ENCODE measurements around the gene PANK4.

The PANK4 gene

GRCh38 chr1:2544875-2545640 is 18.7 kb upstream of the PANK4 start:
- ChIA-PET POLR2A (interaction anchor here (0.7 to 0.9 kb wide), 3 partner anchors 15 to 34 kb away, joined by 3 to 4 read pairs (median 3); partner anchors contain the start of genes HES5 and PANK4), CTCF (interaction anchor here (2.6 to 4.2 kb wide), 4 partner anchors 11 to 40 kb away, joined by 8 to 52 read pairs (median 14); partner anchors contain the start of genes HES5, PANK4, PRXL2B and TNFRSF14)
- Histone ChIP-seq H3K9me3 (ENCODE audit: control extremely low read depth in 1 of 5, control insufficient read depth in 4 of 5, insufficient read depth in 2 of 5, low read depth in 1 of 5, low read length in 4 of 5) (no peaks in the 10 kb centered on the region), H3K27ac (ENCODE audit: insufficient read depth in 1 of 2, low read depth in 1 of 2, low read length in 2 of 2, poor library complexity in 1 of 2, severe bottlenecking in 2 of 2) (peak overlapping the region in 1 of 2 experiments; percentile 34), H3K4me1 (ENCODE audit: control extremely low read depth in 1 of 4, control insufficient read depth in 4 of 4, insufficient read depth in 4 of 4, low read length in 3 of 4) (peaks cover 0 to 68% (median 64%) of the 10 kb centered on the region in 4 experiments), H3K36me3 (ENCODE audit: control insufficient read depth in 4 of 4, insufficient read depth in 4 of 4, low read length in 3 of 4) (no peaks in the 10 kb centered on the region), H3K4me3 (ENCODE audit: control insufficient read depth in 1 of 7, extremely low read depth in 1 of 7, insufficient read depth in 4 of 7, low read depth in 2 of 7, low read length in 6 of 7) (no peak overlapping the region), H3K27me3 (replicated peaks in 2 of 5; ENCODE audit: control insufficient read depth in 4 of 5, insufficient read depth in 5 of 5, low read length in 4 of 5) (peaks cover 0 to 13% (median 2%) of the 10 kb centered on the region in 5 experiments)
- no peak for DNase-seq
- 95% methylated on average over 15 of the region's 19 CpGs for WGBS (ENCODE audit: insufficient coverage)

GRCh38 chr1:2544093-2544874 is 17.9 kb upstream of the PANK4 start:
- Histone ChIP-seq H3K4me1 (ENCODE audit: control extremely low read depth in 1 of 4, control insufficient read depth in 4 of 4, insufficient read depth in 4 of 4, low read length in 3 of 4) (peaks cover 0 to 64% (median 60%) of the 10 kb centered on the region in 4 experiments), H3K9me3 (ENCODE audit: control extremely low read depth in 1 of 5, control insufficient read depth in 4 of 5, insufficient read depth in 2 of 5, low read depth in 1 of 5, low read length in 4 of 5) (no peaks in the 10 kb centered on the region), H3K27me3 (replicated peaks in 2 of 5; ENCODE audit: control insufficient read depth in 4 of 5, insufficient read depth in 5 of 5, low read length in 4 of 5) (peaks cover 0 to 19% (median 2%) of the 10 kb centered on the region in 5 experiments), H3K27ac (ENCODE audit: insufficient read depth in 1 of 2, low read depth in 1 of 2, low read length in 2 of 2, poor library complexity in 1 of 2, severe bottlenecking in 2 of 2) (peak overlapping the region in 1 of 2 experiments; percentile 34), H3K4me3 (ENCODE audit: control insufficient read depth in 1 of 7, extremely low read depth in 1 of 7, insufficient read depth in 4 of 7, low read depth in 2 of 7, low read length in 6 of 7) (no peak overlapping the region), H3K36me3 (ENCODE audit: control insufficient read depth in 4 of 4, insufficient read depth in 4 of 4, low read length in 3 of 4) (no peaks in the 10 kb centered on the region)
- POLR2A ChIA-PET: interaction anchor here (0.7 kb wide), 1 partner anchor 18 kb away, joined by 3 read pairs; the partner anchor contains the start of gene PANK4
- WGBS (ENCODE audit: insufficient coverage): 79% methylated on average over 19 of the region's 26 CpGs
- CTCF ChIA-PET: interaction anchor here (2.6 to 4.2 kb wide), 3 partner anchors 11 to 18 kb away, joined by 8 to 52 read pairs (median 9); partner anchors contain the start of genes HES5, PANK4 and TNFRSF14
- DNase-seq: peak in 1 of 3 donors; percentile 25

GRCh38 chr1:2543543-2544092 is 17.2 kb upstream of the PANK4 start:
- Histone ChIP-seq H3K27ac (ENCODE audit: insufficient read depth in 1 of 2, low read depth in 1 of 2, low read length in 2 of 2, poor library complexity in 1 of 2, severe bottlenecking in 2 of 2) (no peak overlapping the region), H3K9me3 (ENCODE audit: control extremely low read depth in 1 of 5, control insufficient read depth in 4 of 5, insufficient read depth in 2 of 5, low read depth in 1 of 5, low read length in 4 of 5) (no peaks in the 10 kb centered on the region), H3K4me1 (ENCODE audit: control extremely low read depth in 1 of 4, control insufficient read depth in 4 of 4, insufficient read depth in 4 of 4, low read length in 3 of 4) (peaks cover 0 to 58% (median 53%) of the 10 kb centered on the region in 4 experiments), H3K4me3 (ENCODE audit: control insufficient read depth in 1 of 7, extremely low read depth in 1 of 7, insufficient read depth in 4 of 7, low read depth in 2 of 7, low read length in 6 of 7) (peak overlapping the region in 2 of 7 experiments; percentile 28 to 36), H3K27me3 (replicated peaks in 2 of 5; ENCODE audit: control insufficient read depth in 4 of 5, insufficient read depth in 5 of 5, low read length in 4 of 5) (peaks cover 0 to 25% (median 2%) of the 10 kb centered on the region in 5 experiments), H3K36me3 (ENCODE audit: control insufficient read depth in 4 of 4, insufficient read depth in 4 of 4, low read length in 3 of 4) (no peaks in the 10 kb centered on the region)
- CTCF ChIA-PET: interaction anchor here (2.6 to 4.2 kb wide), 3 partner anchors 12 to 17 kb away, joined by 8 to 52 read pairs (median 9); partner anchors contain the start of genes HES5, PANK4 and TNFRSF14
- peak in 2 of 3 donors; percentile 51 to 56 for DNase-seq
- WGBS (ENCODE audit: insufficient coverage): 36% methylated on average over 25 of the region's 26 CpGs
- POLR2A ChIA-PET: interaction anchor here (0.6 kb wide), 1 partner anchor 244 kb away, joined by 3 read pairs; no protein-coding TSS in a partner anchor

GRCh38 chr1:2542246-2542915 is 16.0 kb upstream of the PANK4 start:
- 96% methylated on average over 9 of the region's 11 CpGs for WGBS (ENCODE audit: insufficient coverage)
- peaks cover 0 to 45% (median 42%) of the 10 kb centered on the region in 4 experiments for H3K4me1 ChIP-seq (ENCODE audit: control extremely low read depth in 1 of 4, control insufficient read depth in 4 of 4, insufficient read depth in 4 of 4, low read length in 3 of 4)
- H3K4me3 ChIP-seq (ENCODE audit: control insufficient read depth in 1 of 7, extremely low read depth in 1 of 7, insufficient read depth in 4 of 7, low read depth in 2 of 7, low read length in 6 of 7): no peak overlapping the region
- peaks cover 0 to 34% (median 2%) of the 10 kb centered on the region in 5 experiments for H3K27me3 ChIP-seq (replicated peaks in 2 of 5; ENCODE audit: control insufficient read depth in 4 of 5, insufficient read depth in 5 of 5, low read length in 4 of 5)
- no peaks in the 10 kb centered on the region for H3K36me3 ChIP-seq (ENCODE audit: control insufficient read depth in 4 of 4, insufficient read depth in 4 of 4, low read length in 3 of 4)
- no peaks in the 10 kb centered on the region for H3K9me3 ChIP-seq (ENCODE audit: control extremely low read depth in 1 of 5, control insufficient read depth in 4 of 5, insufficient read depth in 2 of 5, low read depth in 1 of 5, low read length in 4 of 5)
- ChIA-PET POLR2A (no interaction called here), CTCF (interaction anchor here (1.2 kb wide), 1 partner anchor 11 kb away, joined by 5 read pairs; no protein-coding TSS in a partner anchor)
- no peak for DNase-seq
- H3K27ac ChIP-seq (ENCODE audit: insufficient read depth in 1 of 2, low read depth in 1 of 2, low read length in 2 of 2, poor library complexity in 1 of 2, severe bottlenecking in 2 of 2): no peak overlapping the region

- peak in 1 of 3 donors; percentile 37 for DNase-seq
- 83% methylated on average over 25 of the region's 25 CpGs for WGBS (ENCODE audit: insufficient coverage)
- no peak overlapping the region for H3K27ac ChIP-seq (ENCODE audit: insufficient read depth in 1 of 2, low read depth in 1 of 2, low read length in 2 of 2, poor library complexity in 1 of 2, severe bottlenecking in 2 of 2)
- POLR2A ChIA-PET: no interaction called here
- H3K27me3 ChIP-seq (replicated peaks in 2 of 5; ENCODE audit: control insufficient read depth in 4 of 5, insufficient read depth in 5 of 5, low read length in 4 of 5): peaks cover 0 to 40% (median 2%) of the 10 kb centered on the region in 5 experiments
- no peak overlapping the region for H3K4me3 ChIP-seq (ENCODE audit: control insufficient read depth in 1 of 7, extremely low read depth in 1 of 7, insufficient read depth in 4 of 7, low read depth in 2 of 7, low read length in 6 of 7)
- no peaks in the 10 kb centered on the region for H3K36me3 ChIP-seq (ENCODE audit: control insufficient read depth in 4 of 4, insufficient read depth in 4 of 4, low read length in 3 of 4)
- H3K9me3 ChIP-seq (ENCODE audit: control extremely low read depth in 1 of 5, control insufficient read depth in 4 of 5, insufficient read depth in 2 of 5, low read depth in 1 of 5, low read length in 4 of 5): no peaks in the 10 kb centered on the region
- peaks cover 0 to 39% (median 35%) of the 10 kb centered on the region in 4 experiments for H3K4me1 ChIP-seq (ENCODE audit: control extremely low read depth in 1 of 4, control insufficient read depth in 4 of 4, insufficient read depth in 4 of 4, low read length in 3 of 4)
- CTCF ChIA-PET: interaction anchor here (1.2 to 3.1 kb wide), 2 partner anchors 10 to 11 kb away, joined by 5 to 11 read pairs; partner anchors contain the start of gene HES5
Measured at GRCh38 chr1:2541619-2542245, 15.3 kb upstream of the PANK4 start.
